ENCODE data around the gene GAS5. TPM values are rescaled to one million over a fixed set of nuclear protein-coding genes. Genes with fewer than 3 reads are reported as not detected.

GAS5 gene
- total and polyA plus RNA-seq, 2 of the 8 experiments (the other 6 are each of a cell fraction or from before 2014, with no cell fraction given) = 799 to 1,238 TPM

GRCh38 chr1:173878251-173878650, 10.5 kb upstream of the GAS5 start:
- Histone ChIP-seq H3K9me3 (ENCODE audit: insufficient read depth in 2 of 2, low read depth in 1 of 2, low read length in 1 of 2) (no peaks in the 10 kb centered on the region), H4K5ac (ENCODE audit: insufficient read length, low read depth, low read length) (no peak overlapping the region), H3K14ac (ENCODE audit: insufficient read length) (no peak overlapping the region), H3K4me3 (ENCODE audit: extremely low read depth in 1 of 4, insufficient read depth in 2 of 4, low read depth in 3 of 4, low read length in 4 of 4) (no peak overlapping the region), H3K79me1 (ENCODE audit: low read depth, low read length) (no peaks in the 10 kb centered on the region), H3K4me1 (replicated peaks in 1 of 4; ENCODE audit: control insufficient read depth in 3 of 4, insufficient read depth in 4 of 4, low read length in 3 of 4) (no peaks in the 10 kb centered on the region), H2BK5ac (ENCODE audit: low read depth, low read length) (no peak overlapping the region), H2BK15ac (ENCODE audit: low read length) (no peak overlapping the region), H2AK5ac (ENCODE audit: low read depth, low read length) (no peak overlapping the region), H3K4ac (replicated peaks; ENCODE audit: insufficient read length, low read depth, low read length) (no peak overlapping the region), H3K79me2 (ENCODE audit: control insufficient read depth in 1 of 2, insufficient read depth in 2 of 2, low read length in 2 of 2) (no peaks in the 10 kb centered on the region), H2BK120ac (replicated peaks; ENCODE audit: low read depth, low read length) (no peak overlapping the region), H4K91ac (replicated peaks; ENCODE audit: insufficient read length, low read length) (no peak overlapping the region), H3K23ac (ENCODE audit: insufficient read length) (no peak overlapping the region), H3K18ac (ENCODE audit: extremely low read depth, low read length) (no peak overlapping the region), H3K56ac (replicated peaks; ENCODE audit: insufficient read length, low read depth, low read length) (no peak overlapping the region), H3K36me3 (ENCODE audit: control insufficient read depth in 2 of 4, insufficient read depth in 4 of 4, low read length in 3 of 4) (peaks cover 0 to 19% (median 4%) of the 10 kb centered on the region in 4 experiments; a peak in 3 of 8 replicates), H2BK12ac (ENCODE audit: low read depth, low read length) (no peak overlapping the region), H2AFZ (ENCODE audit: low read length) (no peak overlapping the region), H3K9ac (replicated peaks in 1 of 4; ENCODE audit: extremely low read depth in 1 of 4, low read depth in 3 of 4, low read length in 3 of 4) (no peak overlapping the region), H3K23me2 (ENCODE audit: low read depth, low read length) (no peaks in the 10 kb centered on the region), H2BK20ac (ENCODE audit: low read length) (no peak overlapping the region), H4K20me1 (replicated peaks in 1 of 2; ENCODE audit: control insufficient read depth in 1 of 2, insufficient read depth in 2 of 2, low read length in 2 of 2) (no peaks in the 10 kb centered on the region), H3K4me2 (ENCODE audit: insufficient read depth in 1 of 2, low read depth in 2 of 2, low read length in 2 of 2) (no peak overlapping the region), H4K8ac (ENCODE audit: extremely low read depth, insufficient read depth, low read length) (no peak overlapping the region), H3K27ac (ENCODE audit: low read depth, low read length) (no peak overlapping the region), H3K27me3 (replicated peaks in 1 of 4; ENCODE audit: control insufficient read depth in 3 of 4, extremely low read depth in 1 of 4, insufficient read depth in 3 of 4, low read length in 3 of 4) (no peaks in the 10 kb centered on the region)
- ChIA-PET CTCF (ENCODE audit: partially characterized antibody) (no interaction called here), POLR2A (ENCODE audit: partially characterized antibody) (interaction anchor here (0.8 to 8.1 kb wide), 3 partner anchors 10 to 18 kb away, joined by 3 to 59 read pairs (median 30); partner anchors contain the start of genes GAS5 and ZBTB37)
- no peak for DNase-seq (ENCODE audit: low read depth in 1 of 2, low spot score in 2 of 2)
- no peak for FAIRE-seq
- TF ChIP-seq EZH2 (IDR thresholded peaks at IDR 0.05; ENCODE audit: low read depth, low read length, severe bottlenecking) (no peak), RBBP5 (IDR thresholded peaks at IDR 0.05; ENCODE audit: borderline replicate concordance, low read depth, low read length) (no peak), SIN3A (conservative IDR thresholded peaks at IDR 0.05 in 1 of 2, IDR thresholded peaks at IDR 0.05 in 1 of 2; ENCODE audit: low read depth in 1 of 2, low read length in 2 of 2) (no peak), KDM5A (IDR thresholded peaks at IDR 0.05; ENCODE audit: low read length) (no peak), CREB1 (IDR thresholded peaks at IDR 0.05) (no peak), RAD21 (IDR thresholded peaks at IDR 0.05 in 1 of 2, conservative IDR thresholded peaks at IDR 0.05 in 1 of 2; ENCODE audit: low read depth in 2 of 2, low read length in 2 of 2) (no peak), CHD2 (IDR thresholded peaks at IDR 0.05; ENCODE audit: low read length) (no peak), JUND (IDR thresholded peaks at IDR 0.05; ENCODE audit: low read length) (no peak), SRF (IDR thresholded peaks at IDR 0.05; ENCODE audit: low read depth, low read length) (no peak), RXRA (IDR thresholded peaks at IDR 0.05; ENCODE audit: insufficient read depth, low read depth, low read length) (no peak), HDAC2 (IDR thresholded peaks at IDR 0.05; ENCODE audit: borderline replicate concordance in 1 of 2, low read depth in 2 of 2, low read length in 2 of 2) (no peak), SP4 (IDR thresholded peaks at IDR 0.05; ENCODE audit: low read length) (no peak), SIX5 (IDR thresholded peaks at IDR 0.05; ENCODE audit: low read depth, low read length) (no peak), NRF1 (IDR thresholded peaks at IDR 0.05; ENCODE audit: low read depth, low read length) (no peak), BCL11A (IDR thresholded peaks at IDR 0.05; ENCODE audit: low read depth in 2 of 2, low read length in 2 of 2) (no peak)
